HepG2 (cell line): Measurements from ENCODE around the gene TULP3. TPM values are rescaled to one million over a fixed set of nuclear protein-coding genes. Genes with fewer than 3 reads are reported as not detected.

Experiments used
- CCAR2 ChIP-seq: fragments of 200-400 bp; formaldehyde crosslinking; optimal IDR thresholded peaks from 2 replicates; pipeline ENCODE3; 2018; ENCODE audit warnings: low read depth, mild to moderate bottlenecking, low read length, moderate library complexity
- FOXM1 ChIP-seq: sonication (generic); formaldehyde crosslinking; IDR thresholded peaks from 2 replicates; pipeline ENCODE4 v1.5.0; 2020; ENCODE audit warnings: missing genetic modification reagents
- MAFK ChIP-seq, 2 experiments: IDR thresholded peaks in 1 of 2; conservative IDR thresholded peaks in 1 of 2; 2 replicates each; pipeline ENCODE4 v1.6.1; 2011; ENCODE audit warnings: improper control_type of control experiment in 2 of 2, low read length in 2 of 2
- MIER2 ChIP-seq: IDR thresholded peaks from 2 replicates; pipeline ENCODE4 v1.6.1; 2016; ENCODE audit warnings: missing biosample characterization, missing genetic modification reagents
- NFE2 ChIP-seq: sonication (generic); formaldehyde crosslinking; IDR thresholded peaks from 2 replicates; pipeline ENCODE4 v1.4.0; 2020; ENCODE audit warnings: missing genetic modification reagents
- PAF1 ChIP-seq: IDR thresholded peaks from 2 replicates; pipeline ENCODE4 v1.6.1; 2016; ENCODE audit warnings: missing genetic modification reagents, missing compliant biosample characterization
- PRPF4 ChIP-seq: fragments of 200-400 bp; formaldehyde crosslinking; IDR thresholded peaks from 2 replicates; pipeline ENCODE4 v1.6.1; 2016; ENCODE audit warnings: low read length, low read depth; ENCODE audit not compliant: poor library complexity, severe bottlenecking
- RFX3 ChIP-seq: IDR thresholded peaks from 2 replicates; pipeline ENCODE4 v1.6.1; 2016; ENCODE audit warnings: missing biosample characterization, missing genetic modification reagents
- RNF2 ChIP-seq: fragments of 450-650 bp; conservative IDR thresholded peaks from 2 replicates; pipeline ENCODE4 v1.6.1; 2016; ENCODE audit warnings: low read depth
- SIN3A ChIP-seq: IDR thresholded peaks from 2 replicates; pipeline ENCODE4 v1.6.1; 2011; ENCODE audit warnings: low read depth, mild to moderate bottlenecking, control low read depth, low read length, borderline replicate concordance
- ZNF709 ChIP-seq: sonication (generic); formaldehyde crosslinking; IDR thresholded peaks from 2 replicates; pipeline ENCODE4 v1.5.0; 2020; ENCODE audit warnings: mild to moderate bottlenecking, missing genetic modification reagents
- ZSCAN22 ChIP-seq: sonication (generic); formaldehyde crosslinking; IDR thresholded peaks from 2 replicates; pipeline ENCODE4 v1.4.0; 2020; ENCODE audit warnings: mild to moderate bottlenecking, missing genetic modification reagents
- polyA plus RNA-seq, 8 experiments: library from polyadenylated mRNA; depleted of rRNA in 3 of 8; stranded (reverse) in 7 of 8; unstranded in 1 of 8; fragments of >200 nt; fragmentation: Illumina TruSeq in 4 of 8; extraction: Trizol in 4 of 8; gene quantifications; 2 replicates each; pipeline versions ENCODE4 v1.2.1 to v1.2.3, GENCODE V29; 2011 to 2016; ENCODE audit warnings: low read depth in 4 of 8, missing spikeins in 1 of 8, mixed read lengths in 1 of 8; ENCODE audit not compliant: insufficient read depth in 1 of 8
- total RNA-seq, 5 experiments: library from RNA; depleted of rRNA; stranded (reverse); fragments of >200 nt; fragmentation: Illumina TruSeq; extraction: Trizol; gene quantifications; 2 replicates each; pipeline ENCODE4 v1.2.3, GENCODE V29; 2016; ENCODE audit warnings: low read depth in 1 of 5
- TF ChIP-seq, protein P1 (sequence below): sonication (generic); formaldehyde crosslinking; IDR thresholded peaks from 2 replicates; pipeline ENCODE4 v1.8.0; 2022; ENCODE audit warnings: missing genetic modification reagents, mild to moderate bottlenecking, inconsistent platforms, borderline replicate concordance
- TF ChIP-seq, protein P2 (sequence below): sonication (generic); formaldehyde crosslinking; IDR thresholded peaks from 2 replicates; pipeline ENCODE4 v1.8.0; 2022; ENCODE audit warnings: mild to moderate bottlenecking, missing genetic modification reagents, moderate library complexity
- TF ChIP-seq, protein P3 (sequence below): sonication (generic); formaldehyde crosslinking; IDR thresholded peaks from 2 replicates; pipeline ENCODE4 v1.5.1; 2020; ENCODE audit warnings: mild to moderate bottlenecking, moderate library complexity, missing genetic modification reagents
- TF ChIP-seq, protein P4 (sequence below): sonication (generic); formaldehyde crosslinking; conservative IDR thresholded peaks from 2 replicates; pipeline ENCODE4 v1.5.0; 2020; ENCODE audit warnings: missing genetic modification reagents
- TF ChIP-seq, protein P5 (sequence below): sonication (generic); formaldehyde crosslinking; IDR thresholded peaks from 2 replicates; pipeline ENCODE4 v1.5.1; 2020; ENCODE audit warnings: mild to moderate bottlenecking, missing genetic modification reagents, borderline replicate concordance
- TF ChIP-seq, protein P6 (sequence below): IDR thresholded peaks from 2 replicates; pipeline ENCODE4 v1.6.1; 2016; ENCODE audit warnings: missing genetic modification reagents, missing compliant biosample characterization

The TULP3 gene
- total and polyA plus RNA-seq, 2 of the 13 experiments (the other 11 are each of a cell fraction or from before 2014, with no cell fraction given), result 11.2 to 13.2 TPM

DNA sequence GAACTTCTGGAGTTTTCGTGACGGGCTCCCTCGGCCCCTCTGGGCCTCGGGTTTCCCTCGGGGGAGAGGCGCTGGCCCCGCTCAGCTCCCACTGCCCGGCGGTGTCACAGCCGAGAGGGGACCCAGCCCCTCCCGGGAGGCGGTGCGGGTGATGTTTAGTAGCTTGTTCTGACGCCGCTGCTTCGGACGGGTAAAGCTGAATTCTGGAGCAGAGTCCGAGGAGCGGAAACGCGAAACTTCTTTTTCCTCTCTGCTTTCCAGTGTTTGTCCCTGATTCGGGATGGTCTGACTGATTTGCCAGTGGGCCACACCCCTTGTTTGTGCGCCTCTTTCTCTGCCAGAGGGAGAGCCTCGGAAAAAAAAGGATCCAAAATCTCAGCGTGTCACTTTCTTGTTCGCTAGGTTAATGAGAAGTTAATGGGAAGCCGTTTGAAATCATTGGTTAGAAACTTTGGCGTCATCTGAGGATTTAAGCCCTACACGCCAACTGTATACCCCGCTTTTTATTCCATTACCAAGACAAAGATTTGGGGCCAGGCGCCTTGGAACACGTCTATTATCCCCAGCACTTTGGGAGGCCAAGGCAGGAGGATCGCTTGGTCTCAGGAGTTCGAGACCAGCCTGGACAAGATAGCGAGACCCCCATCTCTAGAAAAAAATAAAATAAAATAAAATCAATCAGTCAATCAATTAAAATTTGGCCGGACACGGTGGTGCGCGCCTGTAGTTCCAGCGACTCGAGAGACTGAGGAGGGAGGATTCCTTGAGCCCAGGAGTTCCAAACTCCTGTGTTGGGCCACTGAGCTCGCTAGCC is 756 bp downstream of the TULP3 start (continued):
- TF ChIP-seq FOXM1 (CRISPR knock-in tag) (no peak), SIN3A (no peak; the same call in 1 of the 2 replicates), RFX3 (no peak), RNF2 (no peak), ZNF709 (CRISPR knock-in tag) (no peak), PAF1 (no peak), NFE2 (CRISPR knock-in tag) (no peak), MAFK (conservative IDR thresholded peaks at IDR 0.05 in 1 of 2, IDR thresholded peaks at IDR 0.05 in 1 of 2; ENCODE audit: low read length in 2 of 2) (no peak), CCAR2 (no peak), PRPF4 (no peak), ZSCAN22 (CRISPR knock-in tag) (no peak), MIER2 (CRISPR knock-in tag) (no peak)
- TF ChIP-seq, protein P1, sequence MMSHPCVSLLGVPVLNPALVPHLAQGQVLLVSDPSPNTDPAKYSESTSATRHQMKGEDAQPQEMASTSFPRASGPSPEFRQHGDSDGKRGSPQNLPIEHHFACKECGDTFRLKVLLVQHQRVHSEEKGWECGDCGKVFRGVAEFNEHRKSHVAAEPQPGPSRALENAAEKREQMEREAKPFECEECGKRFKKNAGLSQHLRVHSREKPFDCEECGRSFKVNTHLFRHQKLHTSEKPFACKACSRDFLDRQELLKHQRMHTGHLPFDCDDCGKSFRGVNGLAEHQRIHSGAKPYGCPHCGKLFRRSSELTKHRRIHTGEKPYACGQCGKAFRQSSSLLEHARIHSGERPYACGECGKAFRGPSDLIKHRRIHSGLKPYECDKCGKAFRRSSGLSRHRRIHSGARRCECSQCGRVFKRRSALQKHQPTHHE, result no peak
- TF ChIP-seq, protein P2, sequence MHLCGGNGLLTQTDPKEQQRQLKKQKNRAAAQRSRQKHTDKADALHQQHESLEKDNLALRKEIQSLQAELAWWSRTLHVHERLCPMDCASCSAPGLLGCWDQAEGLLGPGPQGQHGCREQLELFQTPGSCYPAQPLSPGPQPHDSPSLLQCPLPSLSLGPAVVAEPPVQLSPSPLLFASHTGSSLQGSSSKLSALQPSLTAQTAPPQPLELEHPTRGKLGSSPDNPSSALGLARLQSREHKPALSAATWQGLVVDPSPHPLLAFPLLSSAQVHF (CRISPR knock-in tag), result no peak
- TF ChIP-seq, protein P3, sequence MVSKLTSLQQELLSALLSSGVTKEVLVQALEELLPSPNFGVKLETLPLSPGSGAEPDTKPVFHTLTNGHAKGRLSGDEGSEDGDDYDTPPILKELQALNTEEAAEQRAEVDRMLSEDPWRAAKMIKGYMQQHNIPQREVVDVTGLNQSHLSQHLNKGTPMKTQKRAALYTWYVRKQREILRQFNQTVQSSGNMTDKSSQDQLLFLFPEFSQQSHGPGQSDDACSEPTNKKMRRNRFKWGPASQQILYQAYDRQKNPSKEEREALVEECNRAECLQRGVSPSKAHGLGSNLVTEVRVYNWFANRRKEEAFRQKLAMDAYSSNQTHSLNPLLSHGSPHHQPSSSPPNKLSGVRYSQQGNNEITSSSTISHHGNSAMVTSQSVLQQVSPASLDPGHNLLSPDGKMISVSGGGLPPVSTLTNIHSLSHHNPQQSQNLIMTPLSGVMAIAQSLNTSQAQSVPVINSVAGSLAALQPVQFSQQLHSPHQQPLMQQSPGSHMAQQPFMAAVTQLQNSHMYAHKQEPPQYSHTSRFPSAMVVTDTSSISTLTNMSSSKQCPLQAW, result no peak
- TF ChIP-seq, protein P4, sequence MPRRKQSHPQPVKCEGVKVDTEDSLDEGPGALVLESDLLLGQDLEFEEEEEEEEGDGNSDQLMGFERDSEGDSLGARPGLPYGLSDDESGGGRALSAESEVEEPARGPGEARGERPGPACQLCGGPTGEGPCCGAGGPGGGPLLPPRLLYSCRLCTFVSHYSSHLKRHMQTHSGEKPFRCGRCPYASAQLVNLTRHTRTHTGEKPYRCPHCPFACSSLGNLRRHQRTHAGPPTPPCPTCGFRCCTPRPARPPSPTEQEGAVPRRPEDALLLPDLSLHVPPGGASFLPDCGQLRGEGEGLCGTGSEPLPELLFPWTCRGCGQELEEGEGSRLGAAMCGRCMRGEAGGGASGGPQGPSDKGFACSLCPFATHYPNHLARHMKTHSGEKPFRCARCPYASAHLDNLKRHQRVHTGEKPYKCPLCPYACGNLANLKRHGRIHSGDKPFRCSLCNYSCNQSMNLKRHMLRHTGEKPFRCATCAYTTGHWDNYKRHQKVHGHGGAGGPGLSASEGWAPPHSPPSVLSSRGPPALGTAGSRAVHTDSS (CRISPR knock-in tag), result no peak
- TF ChIP-seq, protein P5, sequence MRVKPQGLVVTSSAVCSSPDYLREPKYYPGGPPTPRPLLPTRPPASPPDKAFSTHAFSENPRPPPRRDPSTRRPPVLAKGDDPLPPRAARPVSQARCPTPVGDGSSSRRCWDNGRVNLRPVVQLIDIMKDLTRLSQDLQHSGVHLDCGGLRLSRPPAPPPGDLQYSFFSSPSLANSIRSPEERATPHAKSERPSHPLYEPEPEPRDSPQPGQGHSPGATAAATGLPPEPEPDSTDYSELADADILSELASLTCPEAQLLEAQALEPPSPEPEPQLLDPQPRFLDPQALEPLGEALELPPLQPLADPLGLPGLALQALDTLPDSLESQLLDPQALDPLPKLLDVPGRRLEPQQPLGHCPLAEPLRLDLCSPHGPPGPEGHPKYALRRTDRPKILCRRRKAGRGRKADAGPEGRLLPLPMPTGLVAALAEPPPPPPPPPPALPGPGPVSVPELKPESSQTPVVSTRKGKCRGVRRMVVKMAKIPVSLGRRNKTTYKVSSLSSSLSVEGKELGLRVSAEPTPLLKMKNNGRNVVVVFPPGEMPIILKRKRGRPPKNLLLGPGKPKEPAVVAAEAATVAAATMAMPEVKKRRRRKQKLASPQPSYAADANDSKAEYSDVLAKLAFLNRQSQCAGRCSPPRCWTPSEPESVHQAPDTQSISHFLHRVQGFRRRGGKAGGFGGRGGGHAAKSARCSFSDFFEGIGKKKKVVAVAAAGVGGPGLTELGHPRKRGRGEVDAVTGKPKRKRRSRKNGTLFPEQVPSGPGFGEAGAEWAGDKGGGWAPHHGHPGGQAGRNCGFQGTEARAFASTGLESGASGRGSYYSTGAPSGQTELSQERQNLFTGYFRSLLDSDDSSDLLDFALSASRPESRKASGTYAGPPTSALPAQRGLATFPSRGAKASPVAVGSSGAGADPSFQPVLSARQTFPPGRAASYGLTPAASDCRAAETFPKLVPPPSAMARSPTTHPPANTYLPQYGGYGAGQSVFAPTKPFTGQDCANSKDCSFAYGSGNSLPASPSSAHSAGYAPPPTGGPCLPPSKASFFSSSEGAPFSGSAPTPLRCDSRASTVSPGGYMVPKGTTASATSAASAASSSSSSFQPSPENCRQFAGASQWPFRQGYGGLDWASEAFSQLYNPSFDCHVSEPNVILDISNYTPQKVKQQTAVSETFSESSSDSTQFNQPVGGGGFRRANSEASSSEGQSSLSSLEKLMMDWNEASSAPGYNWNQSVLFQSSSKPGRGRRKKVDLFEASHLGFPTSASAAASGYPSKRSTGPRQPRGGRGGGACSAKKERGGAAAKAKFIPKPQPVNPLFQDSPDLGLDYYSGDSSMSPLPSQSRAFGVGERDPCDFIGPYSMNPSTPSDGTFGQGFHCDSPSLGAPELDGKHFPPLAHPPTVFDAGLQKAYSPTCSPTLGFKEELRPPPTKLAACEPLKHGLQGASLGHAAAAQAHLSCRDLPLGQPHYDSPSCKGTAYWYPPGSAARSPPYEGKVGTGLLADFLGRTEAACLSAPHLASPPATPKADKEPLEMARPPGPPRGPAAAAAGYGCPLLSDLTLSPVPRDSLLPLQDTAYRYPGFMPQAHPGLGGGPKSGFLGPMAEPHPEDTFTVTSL (CRISPR knock-in tag), result no peak
- TF ChIP-seq, protein P6, sequence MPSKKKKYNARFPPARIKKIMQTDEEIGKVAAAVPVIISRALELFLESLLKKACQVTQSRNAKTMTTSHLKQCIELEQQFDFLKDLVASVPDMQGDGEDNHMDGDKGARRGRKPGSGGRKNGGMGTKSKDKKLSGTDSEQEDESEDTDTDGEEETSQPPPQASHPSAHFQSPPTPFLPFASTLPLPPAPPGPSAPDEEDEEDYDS (CRISPR knock-in tag), result no peak
